ENCODE results near the gene KLHDC4. TPM values are rescaled to one million over a fixed set of nuclear protein-coding genes. Genes with fewer than 3 reads are reported as not detected.

The KLHDC4 gene
- total RNA-seq, 1 donor from 2014 or later: 29.8 TPM

GRCh38 chr16:87739801-87740200 is 26.0 kb downstream of the KLHDC4 start:
- Histone ChIP-seq H3K9me3 (ENCODE audit: insufficient read depth, low read depth, low read length) (no peaks in the 10 kb centered on the region), H2AFZ (ENCODE audit: low read depth, low read length) (no peak overlapping the region), H3K4me1 (ENCODE audit: insufficient read depth, low read length) (peaks cover 17% of the 10 kb centered on the region), H3K79me2 (ENCODE audit: insufficient read depth, low read length) (peaks cover 7% of the 10 kb centered on the region), H3K4me3 (ENCODE audit: insufficient read depth, low read depth, low read length) (no peak overlapping the region), H4K20me1 (ENCODE audit: insufficient read depth, low read length) (peaks cover 59% of the 10 kb centered on the region), H3K4me2 (ENCODE audit: low read length) (no peak overlapping the region), H3K27me3 (ENCODE audit: insufficient read depth, low read length) (no peaks in the 10 kb centered on the region), H3K9ac (ENCODE audit: low read length) (peak overlapping the region; percentile 55), H3K36me3 (ENCODE audit: insufficient read depth, low read length) (no peaks in the 10 kb centered on the region), H3K27ac (ENCODE audit: low read depth, low read length) (no peak overlapping the region)
- Mint-ChIP-seq H3K27me3 (ENCODE audit: low read depth, unreplicated experiment) (no peaks in the 10 kb centered on the region), H3K9me3 (ENCODE audit: unreplicated experiment) (no peaks in the 10 kb centered on the region), H3K4me1 (ENCODE audit: low read depth, unreplicated experiment) (no peaks in the 10 kb centered on the region), H3K4me3 (ENCODE audit: unreplicated experiment) (no peak overlapping the region), H3K27ac (ENCODE audit: unreplicated experiment) (no peak overlapping the region), H3K36me3 (ENCODE audit: low read depth, unreplicated experiment) (peaks cover 12% of the 10 kb centered on the region)
- TF ChIP-seq, protein P1, sequence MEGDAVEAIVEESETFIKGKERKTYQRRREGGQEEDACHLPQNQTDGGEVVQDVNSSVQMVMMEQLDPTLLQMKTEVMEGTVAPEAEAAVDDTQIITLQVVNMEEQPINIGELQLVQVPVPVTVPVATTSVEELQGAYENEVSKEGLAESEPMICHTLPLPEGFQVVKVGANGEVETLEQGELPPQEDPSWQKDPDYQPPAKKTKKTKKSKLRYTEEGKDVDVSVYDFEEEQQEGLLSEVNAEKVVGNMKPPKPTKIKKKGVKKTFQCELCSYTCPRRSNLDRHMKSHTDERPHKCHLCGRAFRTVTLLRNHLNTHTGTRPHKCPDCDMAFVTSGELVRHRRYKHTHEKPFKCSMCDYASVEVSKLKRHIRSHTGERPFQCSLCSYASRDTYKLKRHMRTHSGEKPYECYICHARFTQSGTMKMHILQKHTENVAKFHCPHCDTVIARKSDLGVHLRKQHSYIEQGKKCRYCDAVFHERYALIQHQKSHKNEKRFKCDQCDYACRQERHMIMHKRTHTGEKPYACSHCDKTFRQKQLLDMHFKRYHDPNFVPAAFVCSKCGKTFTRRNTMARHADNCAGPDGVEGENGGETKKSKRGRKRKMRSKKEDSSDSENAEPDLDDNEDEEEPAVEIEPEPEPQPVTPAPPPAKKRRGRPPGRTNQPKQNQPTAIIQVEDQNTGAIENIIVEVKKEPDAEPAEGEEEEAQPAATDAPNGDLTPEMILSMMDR (IDR thresholded peaks at IDR 0.05; ENCODE audit: insufficient read depth, low read depth, low read length): no peak
- TF ChIP-seq EZH2 (IDR thresholded peaks at IDR 0.05; ENCODE audit: insufficient read depth, low read length): no peak
- DNase-seq (ENCODE audit: low read depth): no peak
- FAIRE-seq: no peak

GRCh38 chr16:87736008-87736382 is 29.8 kb downstream of the KLHDC4 start:
- H3K79me2 ChIP-seq (ENCODE audit: insufficient read depth, low read length): no peaks in the 10 kb centered on the region
- H3K9me3 Mint-ChIP-seq (ENCODE audit: unreplicated experiment): no peaks in the 10 kb centered on the region
- TF ChIP-seq, protein P1 (IDR thresholded peaks at IDR 0.05; ENCODE audit: insufficient read depth, low read depth, low read length): no peak
- no peak for TF ChIP-seq EZH2 (IDR thresholded peaks at IDR 0.05; ENCODE audit: insufficient read depth, low read length)

DNA sequence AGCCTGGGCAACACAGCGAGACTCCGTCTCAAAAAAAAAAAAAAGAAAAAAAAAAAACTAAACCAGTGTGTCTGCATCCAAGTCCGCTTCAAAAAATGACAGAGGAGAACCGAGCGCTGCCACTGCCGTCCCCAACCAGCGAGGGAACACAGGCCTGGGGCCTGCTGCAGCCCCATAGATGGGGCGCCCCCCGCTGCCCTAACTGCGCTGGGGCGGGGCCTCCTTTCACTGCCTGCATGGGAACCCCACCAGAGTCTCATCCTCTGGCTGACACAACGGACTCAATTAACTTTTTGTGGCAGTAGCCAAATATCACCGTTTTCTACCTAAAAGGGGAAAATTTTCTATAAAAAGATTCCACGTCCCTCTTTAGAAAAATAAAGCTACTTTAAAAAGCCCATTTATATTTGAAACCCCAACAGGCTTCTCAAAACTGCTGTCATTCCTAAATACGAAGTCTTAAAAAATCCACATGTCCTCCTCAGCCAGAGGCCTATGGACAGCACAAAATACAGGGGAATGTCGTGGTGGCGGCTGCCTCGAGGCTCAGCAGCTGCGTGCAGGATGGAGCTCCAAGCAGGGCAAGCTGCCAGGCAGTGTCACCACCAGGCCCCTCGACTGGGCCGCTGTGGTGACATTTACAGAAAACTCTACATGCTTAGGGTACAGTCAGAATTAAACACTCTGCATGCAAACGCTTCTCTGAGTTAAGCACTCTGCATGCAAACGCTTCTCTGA is 30.3 kb downstream of the KLHDC4 start:
- H4K20me1 ChIP-seq (ENCODE audit: insufficient read depth, low read length): peaks cover 54% of the 10 kb centered on the region
- peaks cover 7% of the 10 kb centered on the region for H3K4me1 ChIP-seq (ENCODE audit: insufficient read depth, low read length)
- H3K4me3 Mint-ChIP-seq (ENCODE audit: unreplicated experiment): no peak overlapping the region
- H3K9me3 ChIP-seq (ENCODE audit: insufficient read depth, low read depth, low read length): no peaks in the 10 kb centered on the region
- H3K36me3 Mint-ChIP-seq (ENCODE audit: low read depth, unreplicated experiment): peaks cover 9% of the 10 kb centered on the region
- no peak for DNase-seq (ENCODE audit: low read depth)
- H3K4me1 Mint-ChIP-seq (ENCODE audit: low read depth, unreplicated experiment): no peaks in the 10 kb centered on the region
- no peak for TF ChIP-seq EZH2 (IDR thresholded peaks at IDR 0.05; ENCODE audit: insufficient read depth, low read length)
- TF ChIP-seq, protein P1 (IDR thresholded peaks at IDR 0.05; ENCODE audit: insufficient read depth, low read depth, low read length): no peak
- FAIRE-seq: no peak
- H2AFZ ChIP-seq (ENCODE audit: low read depth, low read length): no peak overlapping the region
- no peak overlapping the region for H3K27ac Mint-ChIP-seq (ENCODE audit: unreplicated experiment)
- H3K27me3 ChIP-seq (ENCODE audit: insufficient read depth, low read length): no peaks in the 10 kb centered on the region
- H3K4me2 ChIP-seq (ENCODE audit: low read length): no peak overlapping the region
- H3K79me2 ChIP-seq (ENCODE audit: insufficient read depth, low read length): no peaks in the 10 kb centered on the region
- H3K9ac ChIP-seq (ENCODE audit: low read length): no peak overlapping the region
- H3K27ac ChIP-seq (ENCODE audit: low read depth, low read length): no peak overlapping the region
- no peaks in the 10 kb centered on the region for H3K9me3 Mint-ChIP-seq (ENCODE audit: unreplicated experiment)
- H3K4me3 ChIP-seq (ENCODE audit: insufficient read depth, low read depth, low read length): no peak overlapping the region
- H3K36me3 ChIP-seq (ENCODE audit: insufficient read depth, low read length): no peaks in the 10 kb centered on the region
- H3K27me3 Mint-ChIP-seq (ENCODE audit: low read depth, unreplicated experiment): no peaks in the 10 kb centered on the region

More at GRCh38 chr16:87736008-87736382, 29.8 kb downstream of the KLHDC4 start:
- H3K27ac Mint-ChIP-seq (ENCODE audit: unreplicated experiment): no peak overlapping the region
- no peak overlapping the region for H2AFZ ChIP-seq (ENCODE audit: low read depth, low read length)
- H3K27ac ChIP-seq (ENCODE audit: low read depth, low read length): no peak overlapping the region
- no peaks in the 10 kb centered on the region for H3K36me3 ChIP-seq (ENCODE audit: insufficient read depth, low read length)
- no peak for DNase-seq (ENCODE audit: low read depth)
- peaks cover 13% of the 10 kb centered on the region for H3K4me1 ChIP-seq (ENCODE audit: insufficient read depth, low read length)
- FAIRE-seq: no peak
- peaks cover 6% of the 10 kb centered on the region for H3K36me3 Mint-ChIP-seq (ENCODE audit: low read depth, unreplicated experiment)
- H3K9ac ChIP-seq (ENCODE audit: low read length): no peak overlapping the region
- no peaks in the 10 kb centered on the region for H3K27me3 ChIP-seq (ENCODE audit: insufficient read depth, low read length)
- H3K4me1 Mint-ChIP-seq (ENCODE audit: low read depth, unreplicated experiment): no peaks in the 10 kb centered on the region
- no peak overlapping the region for H3K4me2 ChIP-seq (ENCODE audit: low read length)
- no peaks in the 10 kb centered on the region for H3K9me3 ChIP-seq (ENCODE audit: insufficient read depth, low read depth, low read length)
- H3K27me3 Mint-ChIP-seq (ENCODE audit: low read depth, unreplicated experiment): no peaks in the 10 kb centered on the region
- H4K20me1 ChIP-seq (ENCODE audit: insufficient read depth, low read length): peaks cover 59% of the 10 kb centered on the region
- no peak overlapping the region for H3K4me3 Mint-ChIP-seq (ENCODE audit: unreplicated experiment)
- H3K4me3 ChIP-seq (ENCODE audit: insufficient read depth, low read depth, low read length): no peak overlapping the region

Measured in astrocyte (in vitro differentiated cells and primary cell).